Activated gamma-delta T cell treated with anti-CD3 and anti-CD28 coated beads, Interleukin-2, amount 50 U/mL, for 16 hours (primary cell): ENCODE results near the gene FHL1.
"Not testable (repeated sequence)": the region's sequence is repeated elsewhere in the genome, so short reads cannot be mapped to it uniquely, and the experiment has no call there.

ENCODE experiments used
- DNase-seq: peaks from one replicate; pipeline ENCODE4 v3.0.0-alpha.2; 2020; ENCODE audit warnings: low read depth

The FHL1 gene

GRCh38 chrX:136147315-136147901 is at the start of gene FHL1:
Gene FHL1, plus strand, starts transcription at chrX:136147533.
- DNase-seq: no peak

- DNase-seq: no peak
These were observed 49.2 kb upstream of the FHL1 start for GRCh38 chrX:136097871-136098805.

GRCh38 chrX:136104936-136105335 is 42.4 kb upstream of the FHL1 start:
- no peak for DNase-seq

- DNase-seq: no peak
These were observed 40.3 kb upstream of the FHL1 start for GRCh38 chrX:136106920-136107528.

- not testable (repeated sequence) for DNase-seq
These were observed 38.4 kb upstream of the FHL1 start for GRCh38 chrX:136108905-136109304.

- DNase-seq: no peak
These were observed 35.0 kb upstream of the FHL1 start for GRCh38 chrX:136112286-136112685.

- no peak for DNase-seq
These were observed 34.6 kb upstream of the FHL1 start for GRCh38 chrX:136112778-136113177.

- no peak for DNase-seq
These were observed 32.0 kb upstream of the FHL1 start for GRCh38 chrX:136115126-136115903.

- DNase-seq: no peak
These were observed 31.4 kb upstream of the FHL1 start for GRCh38 chrX:136115904-136116297.

GRCh38 chrX:136121788-136122187 is 25.5 kb upstream of the FHL1 start:
- DNase-seq: no peak

- DNase-seq: no peak
These were observed 25.1 kb upstream of the FHL1 start for GRCh38 chrX:136122207-136122606.

GRCh38 chrX:136125106-136125505 is 22.2 kb upstream of the FHL1 start:
- DNase-seq: no peak

- DNase-seq: no peak
These were observed 21.0 kb upstream of the FHL1 start for GRCh38 chrX:136126371-136126770.

- DNase-seq: no peak
These were observed 20.4 kb upstream of the FHL1 start for GRCh38 chrX:136126872-136127406.

- DNase-seq: no peak
These were observed 18.6 kb upstream of the FHL1 start for GRCh38 chrX:136128743-136129142.

GRCh38 chrX:136130931-136131833 is 16.2 kb upstream of the FHL1 start:
- no peak for DNase-seq

- DNase-seq: no peak
These were observed 8.4 kb upstream of the FHL1 start for GRCh38 chrX:136138939-136139338.

GRCh38 chrX:136141569-136141968 is 5.8 kb upstream of the FHL1 start:
- DNase-seq: no peak

GRCh38 chrX:136142592-136142991 is 4.7 kb upstream of the FHL1 start:
- no peak for DNase-seq

- no peak for DNase-seq
These were observed 3.6 kb upstream of the FHL1 start for GRCh38 chrX:136143711-136144110.
